ENCODE measurements around the gene FBXL17.

GRCh38 chr5:108371263-108371662 lies 10.6 kb downstream of the FBXL17 start:
- TF ChIP-seq, protein P1, sequence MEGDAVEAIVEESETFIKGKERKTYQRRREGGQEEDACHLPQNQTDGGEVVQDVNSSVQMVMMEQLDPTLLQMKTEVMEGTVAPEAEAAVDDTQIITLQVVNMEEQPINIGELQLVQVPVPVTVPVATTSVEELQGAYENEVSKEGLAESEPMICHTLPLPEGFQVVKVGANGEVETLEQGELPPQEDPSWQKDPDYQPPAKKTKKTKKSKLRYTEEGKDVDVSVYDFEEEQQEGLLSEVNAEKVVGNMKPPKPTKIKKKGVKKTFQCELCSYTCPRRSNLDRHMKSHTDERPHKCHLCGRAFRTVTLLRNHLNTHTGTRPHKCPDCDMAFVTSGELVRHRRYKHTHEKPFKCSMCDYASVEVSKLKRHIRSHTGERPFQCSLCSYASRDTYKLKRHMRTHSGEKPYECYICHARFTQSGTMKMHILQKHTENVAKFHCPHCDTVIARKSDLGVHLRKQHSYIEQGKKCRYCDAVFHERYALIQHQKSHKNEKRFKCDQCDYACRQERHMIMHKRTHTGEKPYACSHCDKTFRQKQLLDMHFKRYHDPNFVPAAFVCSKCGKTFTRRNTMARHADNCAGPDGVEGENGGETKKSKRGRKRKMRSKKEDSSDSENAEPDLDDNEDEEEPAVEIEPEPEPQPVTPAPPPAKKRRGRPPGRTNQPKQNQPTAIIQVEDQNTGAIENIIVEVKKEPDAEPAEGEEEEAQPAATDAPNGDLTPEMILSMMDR (IDR thresholded peaks at IDR 0.05; ENCODE audit: low read depth, low read length), result no peak
- TF ChIP-seq EZH2phosphoT487 (IDR thresholded peaks at IDR 0.05; ENCODE audit: low read depth), result no peak

All from OCI-LY3 (cell line).